GM21526 (cell line): ENCODE measurements around the gene FAM227B.

ENCODE experiments used
- ATAC-seq: cut with Tn5 transposase; IDR thresholded peaks from one replicate; pipeline ENCODE4 v1.9.1; 2021; ENCODE audit warnings: moderate library complexity; ENCODE audit not compliant: unreplicated experiment, low FRiP score

FAM227B gene

GRCh38 chr15:49452595-49452994 is 168.0 kb downstream of the FAM227B start:
- no peak for ATAC-seq

DNA sequence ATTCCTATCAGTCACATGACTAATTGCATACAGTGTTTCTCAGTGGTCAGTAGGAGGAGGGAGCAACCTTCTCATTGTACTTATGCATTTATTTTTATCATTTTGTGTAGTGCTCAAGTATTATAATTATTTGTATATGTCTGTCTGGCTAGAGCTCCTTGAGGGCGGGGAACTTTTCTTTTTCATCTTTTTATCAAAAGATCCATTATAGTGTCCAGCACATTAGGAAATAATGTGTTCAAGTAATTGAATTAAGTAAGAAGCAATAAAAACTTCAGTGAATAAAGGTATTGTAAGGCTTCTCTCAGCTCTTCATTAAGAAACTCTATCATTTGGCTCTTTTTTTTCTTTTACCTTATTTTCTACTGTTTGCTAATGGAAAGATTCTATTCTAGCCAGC is 178.8 kb downstream of the FAM227B start:
- no peak for ATAC-seq

- no peak for ATAC-seq
Observed at GRCh38 chr15:49441356-49441755, 179.3 kb downstream of the FAM227B start.

GRCh38 chr15:49439678-49440395 is 180.8 kb downstream of the FAM227B start:
- no peak for ATAC-seq

DNA sequence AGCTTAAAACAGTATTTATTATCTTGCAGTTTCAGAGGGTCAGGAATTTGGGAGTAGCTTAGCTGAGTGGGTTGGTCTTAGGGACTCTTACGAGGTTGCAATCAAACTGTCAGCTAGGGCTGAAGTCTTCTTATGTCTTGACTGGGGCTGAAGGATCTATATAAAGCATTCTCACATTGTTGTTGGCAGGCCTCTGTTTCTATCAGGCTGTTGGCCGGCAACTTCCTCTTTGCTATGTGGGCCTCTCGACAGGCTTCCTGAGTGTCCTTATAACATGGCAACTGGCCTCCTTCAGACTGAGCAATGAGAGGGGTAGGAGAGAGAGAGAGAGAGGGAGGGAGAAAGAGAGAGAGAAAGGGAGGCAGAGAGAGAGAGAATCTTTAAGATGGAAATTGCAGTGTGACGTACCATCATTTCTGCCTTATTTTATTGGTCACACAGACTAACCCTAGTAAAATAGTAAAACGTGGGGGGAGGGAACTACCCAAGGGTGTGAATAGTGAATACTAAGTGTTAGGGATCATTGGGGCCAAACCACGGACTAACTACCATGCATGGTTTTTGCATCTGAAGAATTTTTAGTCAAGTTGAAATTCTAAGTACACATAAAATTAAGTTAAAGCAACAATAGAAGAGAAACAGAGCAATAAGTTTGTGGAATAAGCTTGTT is 181.5 kb downstream of the FAM227B start:
- peak; percentile 80 for ATAC-seq

- ATAC-seq = no peak
Observed at GRCh38 chr15:49436751-49437150, 183.9 kb downstream of the FAM227B start.

- ATAC-seq = no peak
Observed at GRCh38 chr15:49435174-49435573, 185.4 kb downstream of the FAM227B start.

DNA sequence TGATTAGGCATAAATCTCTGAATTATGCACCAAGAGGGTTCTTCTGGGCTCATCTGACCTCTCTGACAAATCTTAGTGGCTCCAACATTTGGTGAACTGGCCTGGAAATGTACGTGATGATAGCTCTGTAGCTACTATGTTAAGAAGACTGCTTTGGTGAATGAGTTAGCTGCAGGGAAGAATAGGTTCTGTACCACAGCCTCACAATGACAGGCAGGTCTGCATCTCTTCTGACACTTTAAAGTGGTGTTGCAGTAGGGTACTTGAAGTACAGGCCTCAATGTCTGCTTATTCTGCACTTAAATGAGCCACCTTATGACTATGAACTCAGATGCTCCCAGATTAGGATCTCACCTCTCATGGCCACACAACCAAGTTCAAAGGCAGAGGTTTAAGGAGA is 190.6 kb downstream of the FAM227B start:
- ATAC-seq = no peak

DNA sequence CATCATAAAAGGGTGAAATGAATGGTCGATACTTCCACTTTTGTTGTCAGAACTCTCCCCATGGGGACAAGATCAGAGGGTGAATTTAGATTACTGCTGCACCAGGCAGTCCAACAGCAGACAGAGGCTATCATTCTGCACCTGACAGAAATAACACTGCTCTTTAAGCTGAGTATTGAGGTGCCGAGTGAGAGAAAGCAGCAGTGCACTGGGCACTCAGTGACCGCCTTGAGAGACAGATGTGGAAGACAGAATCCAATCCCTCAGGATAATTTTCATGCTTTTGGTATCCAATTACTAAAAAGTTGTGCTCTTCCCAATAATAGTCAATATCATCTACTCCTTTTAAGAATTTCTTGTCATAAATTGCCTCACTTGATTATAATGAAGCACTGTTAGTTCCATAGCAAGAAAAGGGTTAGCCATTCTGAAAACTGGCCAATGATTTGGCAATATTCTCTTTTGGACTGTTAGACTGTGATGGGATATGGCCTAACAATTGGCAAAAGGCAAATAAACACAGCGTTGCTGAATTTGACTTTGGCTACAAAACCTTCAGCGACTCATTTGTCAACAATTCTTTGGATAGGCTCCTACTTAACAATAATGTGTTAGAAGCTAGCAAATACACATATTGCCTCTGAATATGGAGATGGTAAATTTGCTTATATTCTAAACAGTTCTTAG is 192.1 kb downstream of the FAM227B start:
- no peak for ATAC-seq

GRCh38 chr15:49427372-49427771 is 193.2 kb downstream of the FAM227B start:
- no peak for ATAC-seq

GRCh38 chr15:49424954-49425353 is 195.7 kb downstream of the FAM227B start:
- ATAC-seq = no peak

DNA sequence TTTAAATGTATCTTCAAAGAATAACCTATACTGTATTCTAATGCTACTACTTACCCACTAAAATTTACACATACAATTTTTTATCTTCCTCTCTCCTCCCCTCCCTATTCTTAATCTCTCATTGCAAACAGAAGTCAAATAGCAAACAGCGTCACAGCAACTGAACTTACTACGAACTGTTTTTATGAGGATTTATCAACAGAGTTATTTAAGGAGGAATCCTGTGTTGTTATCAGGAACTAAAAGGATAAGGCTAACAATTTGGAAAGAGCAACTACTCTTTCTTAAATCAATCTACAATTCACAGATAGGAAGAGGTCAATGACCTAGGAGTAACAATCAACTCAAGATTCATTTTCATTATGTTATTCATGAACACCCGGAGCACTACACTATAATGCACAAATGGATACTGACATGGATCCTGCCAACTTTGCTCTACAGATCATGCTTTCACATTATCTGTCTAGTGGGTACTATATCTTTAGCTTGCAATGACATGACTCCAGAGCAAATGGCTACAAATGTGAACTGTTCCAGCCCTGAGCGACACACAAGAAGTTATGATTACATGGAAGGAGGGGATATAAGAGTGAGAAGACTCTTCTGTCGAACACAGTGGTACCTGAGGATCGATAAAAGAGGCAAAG is 196.6 kb downstream of the FAM227B start:
- ATAC-seq = no peak

DNA sequence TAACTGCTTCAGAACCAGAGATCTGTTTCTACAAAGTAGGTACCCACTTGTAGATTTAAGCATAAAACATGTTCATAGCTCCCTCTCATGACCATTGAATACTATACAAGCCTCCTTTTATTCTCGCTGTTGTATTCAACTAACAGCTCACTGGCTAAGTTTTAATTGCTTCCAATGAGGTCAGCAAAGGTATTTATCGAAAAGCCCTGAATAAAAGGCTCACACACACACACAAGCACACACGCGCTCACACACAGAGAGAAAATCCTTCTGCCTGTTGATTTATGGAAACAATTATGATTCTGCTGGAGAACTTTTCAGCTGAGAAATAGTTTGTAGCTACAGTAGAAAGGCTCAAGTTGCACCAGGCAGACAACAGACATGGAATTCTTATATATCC is 197.6 kb downstream of the FAM227B start, which contains the start of gene FGF7:
TSS of gene FGF7 (plus strand) at position 222 of the 400 bp plus-strand sequence. CDS start 1,056 bp downstream, outside the sequence.
- no peak for ATAC-seq

DNA sequence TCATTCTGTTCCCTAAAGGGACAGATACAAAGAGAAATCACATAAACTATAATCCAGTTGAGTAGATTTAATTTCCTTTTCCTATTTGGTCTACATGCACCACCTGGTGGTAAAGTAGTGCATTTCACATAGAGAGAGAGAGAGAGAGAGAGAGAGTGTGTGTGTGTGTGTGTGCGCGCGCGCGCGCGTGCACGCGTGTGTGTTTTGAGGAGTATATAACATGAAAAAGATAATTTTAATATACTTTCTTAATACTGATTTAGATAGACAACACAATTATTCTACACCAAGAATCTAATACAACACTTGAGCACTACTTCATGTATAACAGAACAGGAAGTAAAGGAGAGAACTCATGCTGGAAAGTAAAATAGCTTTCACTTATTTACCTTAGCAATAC is 198.6 kb downstream of the FAM227B start:
- ATAC-seq = no peak

GRCh38 chr15:49418811-49419210 is 201.8 kb downstream of the FAM227B start:
- ATAC-seq = no peak

- no peak for ATAC-seq
Observed at GRCh38 chr15:49415638-49416037, 205.0 kb downstream of the FAM227B start.

DNA sequence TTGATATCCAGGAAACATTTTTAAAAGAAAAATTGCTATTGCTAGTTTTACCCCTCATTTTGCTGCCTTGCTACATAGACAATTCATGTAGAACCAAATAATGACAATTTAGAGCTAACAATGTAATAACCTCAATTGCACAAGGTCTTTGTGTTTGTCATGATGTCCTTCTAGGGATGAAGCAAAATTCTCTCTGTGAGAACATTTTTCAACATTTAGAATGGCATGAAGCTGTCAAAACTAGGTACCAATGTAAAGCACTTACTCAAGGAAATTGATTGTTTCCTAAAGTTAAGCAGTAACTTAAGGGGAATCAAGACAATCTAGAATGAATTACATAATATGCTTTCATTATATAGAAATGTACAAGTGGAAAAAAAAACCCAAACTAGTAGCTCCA is 205.5 kb downstream of the FAM227B start:
- ATAC-seq = no peak

- ATAC-seq = no peak
Observed at GRCh38 chr15:49412797-49413196, 207.8 kb downstream of the FAM227B start.

DNA sequence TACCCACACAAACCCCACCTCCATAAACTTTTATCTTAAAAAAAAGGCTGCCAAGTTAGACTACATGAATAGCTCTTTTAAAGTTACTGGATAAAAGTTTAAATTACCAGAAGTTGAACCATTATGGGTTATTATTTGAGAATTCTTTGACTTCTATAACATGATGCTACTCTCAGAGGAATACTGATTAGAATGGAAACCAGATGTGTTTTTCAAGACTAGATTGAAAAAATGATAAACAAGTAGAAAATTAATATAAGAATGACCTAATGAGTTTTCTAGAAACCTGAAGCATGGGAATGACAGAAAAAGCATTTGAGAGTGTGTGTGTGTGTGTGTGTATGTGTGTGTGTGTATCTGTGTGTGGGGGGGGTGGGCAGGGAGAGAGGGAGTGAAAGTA is 210.0 kb downstream of the FAM227B start:
- no peak for ATAC-seq

DNA sequence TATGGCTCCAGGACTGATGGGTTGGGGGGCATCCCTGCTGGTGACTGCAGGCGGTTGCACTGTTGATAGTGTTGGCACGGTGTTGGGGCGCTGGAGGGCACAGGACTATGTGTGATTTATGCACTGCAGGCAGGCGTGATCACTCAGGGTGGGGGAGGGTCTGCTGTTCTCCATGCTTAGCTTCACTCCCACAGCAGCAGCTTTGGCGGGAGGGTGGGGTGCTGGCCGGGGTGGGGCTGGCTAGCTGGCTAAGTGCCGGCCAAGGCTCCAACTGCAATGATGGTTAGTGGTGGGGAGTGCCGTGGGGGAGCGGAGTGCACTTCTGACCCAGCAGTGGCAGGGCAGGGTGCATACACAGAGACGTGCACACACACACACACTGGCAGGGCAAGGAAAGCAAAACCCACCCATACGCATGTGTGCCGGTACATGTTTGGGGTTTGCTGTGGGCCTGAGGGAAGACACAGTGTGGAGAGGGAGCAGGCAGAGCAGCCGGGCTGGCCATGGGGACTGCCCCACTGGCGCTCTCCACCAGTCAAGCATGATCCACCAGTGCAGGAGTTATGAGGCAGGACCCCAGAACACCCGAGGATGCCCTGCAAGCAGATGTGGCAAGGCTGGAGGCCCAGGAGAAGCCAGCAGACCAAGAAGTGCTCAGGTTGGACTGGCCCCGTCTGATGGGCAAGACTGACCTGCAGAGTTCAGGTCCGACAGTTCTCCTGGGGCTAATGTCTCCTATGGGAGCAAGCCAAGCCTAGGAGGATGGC is 214.1 kb downstream of the FAM227B start:
- ATAC-seq = no peak
